KBM-7 (cell line): Measurements from ENCODE around the gene RHBDL1.
A peak's percentile ranks its signal among the peaks of the same experiment; 100 is the strongest.

Experiments used
- DNase-seq: peaks from one replicate; pipeline ENCODE4 v3.0.0-alpha.2; 2015
- in situ Hi-C: fragments of 300-500 bp; cut with MboI; formaldehyde crosslinking; loops from 2 replicates; pipeline ENCODE4 v1.14.3; 2020; ENCODE audit warnings: low sequenced_read_pairs, low pct_unique_long_range_greater_than_20kb, mixed read lengths

Gene RHBDL1

GRCh38 chr16:724188-725040 lies 48.9 kb downstream of the RHBDL1 start:
- no peak for DNase-seq
- in situ Hi-C loops = no loop called here

- DNase-seq = no peak
- in situ Hi-C loops = no loop called here
Observed at GRCh38 chr16:725041-725376, 49.5 kb downstream of the RHBDL1 start.

- in situ Hi-C loops = no loop called here
- DNase-seq = no peak
Observed at GRCh38 chr16:725463-726187, 50.2 kb downstream of the RHBDL1 start.

- no peak for DNase-seq
- in situ Hi-C loops = no loop called here
Observed at GRCh38 chr16:726188-726437, 50.6 kb downstream of the RHBDL1 start.

- DNase-seq = peak; percentile 39
- in situ Hi-C loops = no loop called here
Observed at GRCh38 chr16:726438-727290, 51.2 kb downstream of the RHBDL1 start, which contains the start of the genes CCDC78 and HAGHL. CCDC78 (minus strand) TSS chr16:726443; CDS start chr16:726367, 76 bp downstream. HAGHL (plus strand) TSS chr16:727106; CDS start chr16:727510, 404 bp downstream.

GRCh38 chr16:727291-727977 lies 52.0 kb downstream of the RHBDL1 start:
- no peak for DNase-seq

More at GRCh38 chr16:727291-727977, 52.0 kb downstream of the RHBDL1 start:
- in situ Hi-C loops = no loop called here
